Right ventricle myocardium superior (tissue), 1 donor: ENCODE data around the gene CCDC78. TPM values are rescaled to one million over a fixed set of nuclear protein-coding genes. Genes with fewer than 3 reads are reported as not detected.
"Not testable (repeated sequence)": the region's sequence is repeated elsewhere in the genome, so short reads cannot be mapped to it uniquely, and the experiment has no call there.

Experiments
- ATAC-seq: fragments of 200-7000 bp; cut with Tn5 transposase; one replicate; pipeline ENCODE4 v1.9.1; 2020; ENCODE audit warnings: mild to moderate bottlenecking; ENCODE audit not compliant: poor library complexity
- DNase-seq: peaks from one replicate; pipeline ENCODE4 v3.0.0-alpha.2; 2020
- intact Hi-C: fragments of 100-400 bp; cut with DNase I; formaldehyde crosslinking; loops from one replicate; pipeline ENCODE4 v1.11.2; 2022
- total RNA-seq: library from RNA; stranded (reverse); fragmentation: NEBNext Ultra II Directional; extraction: Animal tissue kit (Norgen Biotek cat#: 25700); gene quantifications from one replicate; pipeline ENCODE4 v1.2.1, GENCODE V29; 2021
- donor health status: DM: no; HTN: yes; CAD: no; lungs with severe emphysema.

The CCDC78 gene
- total RNA-seq, 1 donor from 2014 or later, result 0.32 TPM

- DNase-seq (no peak), ATAC-seq (no peak)
- intact Hi-C loops, result no loop called here
These were observed 36.5 kb upstream of the CCDC78 start for GRCh38 chr16:762595-763268.

- intact Hi-C loops, result no loop called here
- no peak for DNase-seq
- ATAC-seq, result no peak
These were observed 35.6 kb upstream of the CCDC78 start for GRCh38 chr16:761625-762513.

DNA sequence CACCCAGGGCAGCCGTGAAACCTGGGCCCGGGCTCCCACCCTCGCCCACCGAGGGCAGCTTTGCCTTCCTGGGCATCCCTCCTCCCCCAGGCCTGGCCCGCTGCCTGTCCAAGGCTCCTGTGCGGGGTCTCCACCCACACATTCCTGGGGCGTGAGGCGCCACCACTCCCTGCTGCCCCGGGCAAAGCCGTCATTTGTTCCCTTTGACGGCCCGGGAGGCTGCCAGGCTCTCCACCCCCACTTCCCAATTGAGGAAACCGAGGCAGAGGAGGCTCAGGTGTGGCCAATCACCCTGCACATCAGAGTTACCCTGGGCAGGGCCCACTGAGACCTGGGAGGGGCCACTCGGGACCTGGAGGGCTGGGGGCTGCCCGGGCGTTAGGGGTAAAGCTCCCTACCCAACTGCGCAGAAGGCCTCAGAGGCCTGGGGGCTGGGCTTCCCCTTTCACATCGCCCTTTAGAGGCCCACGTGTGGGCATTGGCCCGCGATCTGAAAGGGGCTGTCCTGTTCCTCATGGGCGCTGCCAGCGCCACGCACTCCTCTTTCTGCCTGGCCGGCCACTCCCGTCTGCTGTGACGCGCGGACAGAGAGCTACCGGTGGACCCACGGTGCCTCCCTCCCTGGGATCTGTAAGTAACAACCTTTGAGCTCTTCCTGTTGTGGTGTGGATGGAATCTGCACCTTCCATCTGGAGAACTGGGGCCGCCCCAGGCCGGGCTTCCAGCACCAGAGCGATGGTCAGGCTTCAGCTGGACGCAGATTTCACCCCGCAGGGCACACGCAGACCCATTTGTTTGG is 34.5 kb upstream of the CCDC78 start, which contains the start of gene MSLN:
Gene MSLN, plus strand, starts transcription at position 190 of the 799 bp plus-strand sequence. CDS start 1,947 bp downstream, outside the sequence.
- no peak for DNase-seq
- ATAC-seq, result peak; percentile 31
- intact Hi-C loops, result no loop called here

DNA sequence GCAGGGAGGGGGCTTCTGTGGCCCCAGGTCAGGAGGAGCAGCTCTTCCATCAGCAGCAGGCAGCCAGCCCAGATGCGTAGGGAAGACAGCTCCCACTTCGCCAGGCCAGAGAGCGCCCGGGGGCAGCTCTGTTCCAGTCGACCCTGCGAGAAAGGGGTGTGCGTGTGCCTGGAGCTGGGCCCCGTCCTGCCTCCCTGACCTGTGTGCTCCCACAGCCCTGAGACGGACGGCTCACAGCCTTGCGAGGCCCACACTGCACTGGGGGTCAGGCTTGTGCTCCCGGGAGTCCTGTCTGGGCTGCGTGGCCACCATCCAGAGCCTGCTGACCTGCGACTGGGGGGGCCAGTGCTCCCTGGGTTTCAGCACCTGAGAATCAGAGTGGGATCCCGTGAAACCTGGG is 33.8 kb upstream of the CCDC78 start:
- DNase-seq, result no peak
- intact Hi-C loops, result no loop called here

GRCh38 chr16:759110-759910 is 33.1 kb upstream of the CCDC78 start:
- ATAC-seq (no peak), DNase-seq (no peak)
- intact Hi-C loops, result no loop called here

More for the DNA sequence above, 33.8 kb upstream of the CCDC78 start:
- no peak for ATAC-seq

- no peak for ATAC-seq
- DNase-seq, result no peak
- intact Hi-C loops, result no loop called here
These were observed 30.2 kb upstream of the CCDC78 start for GRCh38 chr16:756428-756827.

DNA sequence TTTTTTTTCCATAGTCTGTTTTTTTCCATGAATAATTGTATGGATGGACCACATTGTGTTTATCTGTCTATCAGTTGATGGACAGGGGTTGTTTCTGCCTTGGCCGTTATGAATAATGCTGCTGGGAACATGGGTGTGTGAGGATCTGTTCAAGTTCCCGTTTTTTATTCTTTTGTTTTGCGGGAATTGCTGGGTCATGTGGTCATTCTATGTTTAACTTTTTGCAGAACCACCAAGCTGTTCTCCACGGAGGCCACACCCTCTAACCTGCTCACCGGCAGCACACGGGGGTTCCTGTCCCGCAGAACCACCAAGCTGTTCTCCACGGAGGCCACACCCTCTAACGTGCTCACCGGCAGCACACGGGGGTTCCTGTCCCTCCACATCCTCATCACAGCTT is 28.4 kb upstream of the CCDC78 start:
- intact Hi-C loops, result no loop called here
- DNase-seq, result no peak
- ATAC-seq, result peak; percentile 36

- ATAC-seq, intact Hi-C loops, DNase-seq: not testable (repeated sequence)
These were observed 27.9 kb upstream of the CCDC78 start for GRCh38 chr16:754121-754607.

GRCh38 chr16:752007-752312 is 25.7 kb upstream of the CCDC78 start:
- ATAC-seq, result no peak
- intact Hi-C loops, result no loop called here
- DNase-seq, result no peak

DNA sequence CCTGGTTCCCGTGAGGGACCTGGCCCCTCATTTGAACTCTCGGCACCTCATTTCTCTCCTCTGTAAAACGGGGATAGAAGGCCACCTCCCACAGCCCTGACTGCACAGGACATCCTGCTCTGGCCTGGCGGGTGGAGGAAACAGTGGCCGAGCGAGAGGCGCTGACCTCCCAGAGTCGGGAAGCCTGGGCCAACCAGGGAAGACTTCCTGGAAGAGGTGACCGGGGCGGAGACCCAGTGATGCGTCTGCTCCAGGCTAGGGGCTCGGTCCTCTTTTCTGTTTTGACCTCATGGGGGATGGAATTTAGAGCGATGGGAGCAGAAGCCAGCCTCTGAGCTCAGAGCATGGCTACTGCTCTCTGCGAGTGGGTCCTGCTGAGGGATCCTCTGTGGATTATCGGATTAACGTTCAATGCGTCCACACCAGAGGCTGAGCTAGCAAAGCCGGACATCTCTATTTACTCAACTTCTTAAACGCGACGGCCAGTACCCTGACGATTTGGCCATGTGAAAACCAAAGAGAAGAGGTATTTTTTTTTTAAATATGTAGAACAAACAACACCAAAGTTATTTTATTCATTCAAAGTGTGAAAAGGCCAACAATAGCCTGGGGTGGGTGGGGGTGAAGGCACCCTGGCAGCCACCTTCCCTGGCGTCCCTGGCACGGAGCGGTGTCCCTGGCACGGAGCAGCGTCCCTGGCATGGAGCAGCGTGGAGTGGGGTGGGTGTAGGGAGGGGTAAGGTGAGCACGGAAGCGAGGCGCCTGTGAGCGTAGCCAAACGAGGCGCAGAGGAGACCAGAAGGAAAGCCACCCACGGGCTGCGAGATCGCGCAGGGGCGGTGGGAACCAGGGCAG is 25.1 kb upstream of the CCDC78 start:
- intact Hi-C loops, result no loop called here
- ATAC-seq, result peak; percentile 79
- DNase-seq, result no peak

DNA sequence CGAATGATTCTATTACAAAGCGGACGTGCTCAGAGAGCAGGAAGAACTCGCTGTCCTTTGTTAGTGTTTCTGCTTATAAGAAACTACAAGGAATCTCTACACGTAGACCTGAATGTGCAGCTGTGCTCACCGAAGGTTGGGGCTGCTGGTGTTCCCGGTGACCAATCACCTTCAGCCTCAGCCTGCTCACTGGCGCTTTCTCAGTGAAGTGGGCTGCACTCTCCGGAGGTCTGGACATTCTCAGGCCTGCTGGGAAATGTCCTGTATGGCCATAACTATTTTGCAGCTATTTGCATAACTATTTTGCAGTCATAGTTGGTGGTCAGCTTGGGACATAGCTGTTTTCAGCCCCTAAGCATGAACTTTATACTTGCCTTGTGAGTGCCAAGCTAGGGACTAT is 24.2 kb upstream of the CCDC78 start:
- ATAC-seq (no peak), DNase-seq (no peak)
- intact Hi-C loops, result no loop called here

- intact Hi-C loops, result no loop called here
- no peak for ATAC-seq
- DNase-seq, result no peak
These were observed 22.8 kb upstream of the CCDC78 start for GRCh38 chr16:749010-749409.

GRCh38 chr16:747978-748746 is 21.9 kb upstream of the CCDC78 start:
- ATAC-seq (no peak), DNase-seq (no peak)
- intact Hi-C loops, result no loop called here

- intact Hi-C loops, result no loop called here
- DNase-seq (no peak), ATAC-seq (no peak)
These were observed 20.4 kb upstream of the CCDC78 start for GRCh38 chr16:746637-747036.

DNA sequence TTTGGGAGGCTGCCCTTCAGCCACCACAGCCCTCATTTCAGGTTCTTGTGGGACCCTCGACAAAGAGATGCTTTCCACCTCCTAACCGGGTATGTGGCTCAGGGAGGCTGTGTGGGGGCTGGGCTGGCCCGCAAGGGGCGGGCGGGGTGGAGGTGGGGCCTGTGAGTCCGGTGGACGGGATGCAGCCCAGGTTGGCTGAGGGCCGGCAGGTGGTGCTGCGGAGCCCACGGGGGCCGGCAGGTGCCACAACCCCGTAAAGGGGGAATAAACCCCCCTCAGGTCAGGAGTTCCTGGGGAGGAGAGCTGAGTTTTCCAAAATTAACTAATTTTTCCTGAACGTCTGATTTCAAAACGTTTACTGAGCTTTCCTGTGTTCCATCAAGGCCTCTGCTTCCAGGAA is 19.5 kb upstream of the CCDC78 start:
- intact Hi-C loops, result no loop called here
- no peak for DNase-seq

DNA sequence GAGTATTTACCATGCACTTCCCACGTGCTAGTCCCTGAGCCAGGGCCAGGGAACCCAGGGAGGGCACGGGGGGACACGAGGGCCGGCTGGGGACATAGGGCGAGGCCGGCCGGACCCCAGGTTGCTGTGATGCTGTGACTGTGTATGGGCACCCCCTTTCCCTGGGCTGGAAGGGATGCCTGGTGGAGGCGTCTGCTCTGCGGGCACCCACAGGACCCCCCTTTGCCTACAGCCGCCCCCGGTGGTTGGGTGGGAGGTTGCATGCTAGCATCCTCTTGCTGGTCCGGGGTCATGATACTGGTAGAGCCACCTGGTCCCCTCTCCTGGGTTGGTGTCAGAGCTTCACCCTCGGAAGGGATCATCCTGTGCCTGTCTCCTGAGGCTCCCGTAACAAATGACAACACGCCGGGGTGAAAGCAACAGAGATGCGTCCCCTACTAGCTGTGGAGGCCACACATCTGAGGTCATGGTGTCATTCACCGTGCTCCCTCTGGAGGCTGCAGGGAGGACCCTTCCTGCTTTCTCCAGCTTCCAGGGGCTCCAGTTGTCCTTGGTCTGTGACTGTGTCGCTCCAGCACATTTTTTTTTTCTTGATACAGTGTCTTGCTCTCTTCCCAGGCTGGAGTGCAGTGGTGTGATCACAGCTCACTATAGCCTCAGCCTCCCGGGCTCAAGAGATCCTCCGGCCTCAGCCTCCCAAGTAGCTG is 17.7 kb upstream of the CCDC78 start:
- ATAC-seq, result no peak
- intact Hi-C loops, result no loop called here
- DNase-seq, result no peak

More for the DNA sequence above, 19.5 kb upstream of the CCDC78 start:
- no peak for ATAC-seq
